HepG2 (cell line): ENCODE data around the gene ANKRD40. TPM values are rescaled to one million over a fixed set of nuclear protein-coding genes. Genes with fewer than 3 reads are reported as not detected.

Experiments used
- AFF4 ChIP-seq: sonication (generic); formaldehyde crosslinking; IDR thresholded peaks from 2 replicates; pipeline ENCODE4 v1.4.0; 2020; ENCODE audit warnings: missing genetic modification reagents
- JARID2 ChIP-seq: sonication (generic); formaldehyde crosslinking; IDR thresholded peaks from 2 replicates; pipeline ENCODE4 v1.8.1; 2023; ENCODE audit warnings: missing genetic modification reagents, inconsistent platforms; ENCODE audit not compliant: insufficient replicate concordance
- KDM2A ChIP-seq: sonication (generic); formaldehyde crosslinking; IDR thresholded peaks from 2 replicates; pipeline ENCODE4 v1.4.0; 2020; ENCODE audit warnings: low read depth, missing genetic modification reagents, borderline replicate concordance
- KLF12 ChIP-seq: sonication (generic); formaldehyde crosslinking; IDR thresholded peaks from 2 replicates; pipeline ENCODE4 v1.4.0; 2020; ENCODE audit warnings: missing genetic modification reagents, borderline replicate concordance
- KLF13 ChIP-seq: sonication (generic); formaldehyde crosslinking; IDR thresholded peaks from 2 replicates; pipeline ENCODE4 v1.4.0; 2020; ENCODE audit warnings: mild to moderate bottlenecking, missing genetic modification reagents
- MYPOP ChIP-seq: sonication (generic); formaldehyde crosslinking; IDR thresholded peaks from 2 replicates; pipeline ENCODE4 v1.8.1; 2023; ENCODE audit warnings: mild to moderate bottlenecking, moderate library complexity, missing genetic modification reagents
- NFE2L1 ChIP-seq: sonication (generic); formaldehyde crosslinking; IDR thresholded peaks from 2 replicates; pipeline ENCODE4 v1.4.0; 2020; ENCODE audit warnings: missing genetic modification reagents, mild to moderate bottlenecking, borderline replicate concordance
- PBX3 ChIP-seq: sonication (generic); formaldehyde crosslinking; IDR thresholded peaks from 2 replicates; pipeline ENCODE4 v1.8.1; 2023; ENCODE audit warnings: missing genetic modification reagents, inconsistent platforms, borderline replicate concordance
- SUZ12 ChIP-seq: fragments of 150-350 bp; IDR thresholded peaks from 2 replicates; pipeline ENCODE4 v1.6.1; 2014; ENCODE audit warnings: low read depth, low read length
- TEF ChIP-seq: sonication (generic); formaldehyde crosslinking; IDR thresholded peaks from 2 replicates; pipeline ENCODE4 v1.5.0; 2020; ENCODE audit warnings: missing genetic modification reagents
- WIZ ChIP-seq: sonication (generic); formaldehyde crosslinking; IDR thresholded peaks from 2 replicates; pipeline ENCODE4 v1.5.1; 2020; ENCODE audit warnings: mild to moderate bottlenecking, missing genetic modification reagents
- ZBTB7A ChIP-seq: sonication (generic); formaldehyde crosslinking; IDR thresholded peaks from 2 replicates; pipeline ENCODE4 v1.8.0; 2022; ENCODE audit warnings: mild to moderate bottlenecking, missing genetic modification reagents
- ZNF260 ChIP-seq: sonication (generic); formaldehyde crosslinking; IDR thresholded peaks from 2 replicates; pipeline ENCODE4 v1.4.0; 2020; ENCODE audit warnings: missing genetic modification reagents, low read depth, mild to moderate bottlenecking, borderline replicate concordance
- ZNF280B ChIP-seq: sonication (generic); formaldehyde crosslinking; IDR thresholded peaks from 2 replicates; pipeline ENCODE4 v1.5.0; 2020; ENCODE audit warnings: missing genetic modification reagents, mild to moderate bottlenecking, borderline replicate concordance
- ZNF501 ChIP-seq: sonication (generic); formaldehyde crosslinking; IDR thresholded peaks from 2 replicates; pipeline ENCODE4 v1.5.1; 2020; ENCODE audit warnings: mild to moderate bottlenecking, moderate library complexity, missing genetic modification reagents
- ZNF510 ChIP-seq: sonication (generic); formaldehyde crosslinking; IDR thresholded peaks from 2 replicates; pipeline ENCODE4 v1.4.0; 2020; ENCODE audit warnings: low read depth, mild to moderate bottlenecking, missing genetic modification reagents
- polyA plus RNA-seq, 8 experiments: library from polyadenylated mRNA; depleted of rRNA in 3 of 8; stranded (reverse) in 7 of 8; unstranded in 1 of 8; fragments of >200 nt; fragmentation: Illumina TruSeq in 4 of 8; extraction: Trizol in 4 of 8; gene quantifications; 2 replicates each; pipeline versions ENCODE4 v1.2.1 to v1.2.3, GENCODE V29; 2011 to 2016; ENCODE audit warnings: low read depth in 4 of 8, missing spikeins in 1 of 8, mixed read lengths in 1 of 8; ENCODE audit not compliant: insufficient read depth in 1 of 8
- total RNA-seq, 5 experiments: library from RNA; depleted of rRNA; stranded (reverse); fragments of >200 nt; fragmentation: Illumina TruSeq; extraction: Trizol; gene quantifications; 2 replicates each; pipeline ENCODE4 v1.2.3, GENCODE V29; 2016; ENCODE audit warnings: low read depth in 1 of 5
- TF ChIP-seq, protein P1 (sequence below): sonication (generic); formaldehyde crosslinking; conservative IDR thresholded peaks from 2 replicates; pipeline ENCODE4 v1.8.0; 2022; ENCODE audit warnings: mild to moderate bottlenecking, moderate library complexity, missing genetic modification reagents

ANKRD40 gene
- total and polyA plus RNA-seq, 2 of the 13 experiments (the other 11 are each of a cell fraction or from before 2014, with no cell fraction given): 35.0 to 46.4 TPM

DNA sequence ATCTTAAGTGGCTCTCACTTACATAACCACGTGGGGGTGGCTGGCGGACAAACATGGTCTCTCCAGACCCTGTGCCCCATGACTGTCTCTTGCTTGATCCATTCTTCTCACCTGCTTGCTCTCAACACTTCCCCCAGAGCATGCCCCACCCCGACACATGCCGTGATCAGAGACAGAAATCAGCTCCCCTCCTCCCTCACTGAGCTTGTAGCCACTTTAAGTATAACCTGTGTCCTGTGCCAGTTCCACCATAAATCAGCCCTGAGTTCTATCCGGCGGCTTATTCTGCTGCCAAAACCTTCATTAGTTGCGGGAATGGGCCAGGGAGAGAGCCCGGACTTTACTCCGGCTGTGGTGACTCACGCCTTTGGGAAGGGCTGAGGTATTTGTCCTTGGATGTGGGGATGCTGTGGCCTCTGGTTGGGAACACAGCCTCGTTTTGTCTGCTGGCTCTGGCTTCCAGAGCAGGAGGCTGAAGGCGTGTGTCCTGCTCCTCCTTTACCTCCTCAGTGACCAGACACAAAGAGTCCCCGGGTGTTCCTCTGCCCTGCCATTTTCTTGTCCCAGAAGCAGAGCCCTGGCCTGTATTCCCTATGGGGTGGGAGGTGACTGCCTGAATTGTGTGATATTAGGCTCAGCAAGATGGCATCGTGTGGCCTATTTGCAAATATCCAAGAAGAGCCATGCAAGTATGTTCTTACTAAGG lies 21.1 kb downstream of the ANKRD40 start (continued):
- TF ChIP-seq, protein P1, sequence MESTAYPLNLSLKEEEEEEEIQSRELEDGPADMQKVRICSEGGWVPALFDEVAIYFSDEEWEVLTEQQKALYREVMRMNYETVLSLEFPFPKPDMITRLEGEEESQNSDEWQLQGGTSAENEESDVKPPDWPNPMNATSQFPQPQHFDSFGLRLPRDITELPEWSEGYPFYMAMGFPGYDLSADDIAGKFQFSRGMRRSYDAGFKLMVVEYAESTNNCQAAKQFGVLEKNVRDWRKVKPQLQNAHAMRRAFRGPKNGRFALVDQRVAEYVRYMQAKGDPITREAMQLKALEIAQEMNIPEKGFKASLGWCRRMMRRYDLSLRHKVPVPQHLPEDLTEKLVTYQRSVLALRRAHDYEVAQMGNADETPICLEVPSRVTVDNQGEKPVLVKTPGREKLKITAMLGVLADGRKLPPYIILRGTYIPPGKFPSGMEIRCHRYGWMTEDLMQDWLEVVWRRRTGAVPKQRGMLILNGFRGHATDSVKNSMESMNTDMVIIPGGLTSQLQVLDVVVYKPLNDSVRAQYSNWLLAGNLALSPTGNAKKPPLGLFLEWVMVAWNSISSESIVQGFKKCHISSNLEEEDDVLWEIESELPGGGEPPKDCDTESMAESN (CRISPR knock-in tag): no peak; the same call in 1 of the 2 replicates
- no peak for TF ChIP-seq SUZ12
- TF ChIP-seq NFE2L1 (CRISPR knock-in tag): no peak
- TF ChIP-seq ZNF280B (CRISPR knock-in tag): peak; percentile 90; the same call in 1 of the 2 replicates
- TF ChIP-seq ZNF501 (CRISPR knock-in tag): peak; percentile 74; the same call in 1 of the 2 replicates
- TF ChIP-seq AFF4 (CRISPR knock-in tag): peak; percentile 90
- no peak for TF ChIP-seq KLF13 (CRISPR knock-in tag)
- peak; percentile 82 for TF ChIP-seq JARID2 (CRISPR knock-in tag)
- TF ChIP-seq ZBTB7A (CRISPR knock-in tag): peak; percentile 87; the same call in 1 of the 2 replicates
- no peak; the same call in 1 of the 2 replicates for TF ChIP-seq ZNF260
- no peak for TF ChIP-seq WIZ
- TF ChIP-seq MYPOP (CRISPR knock-in tag): peak; percentile 42
- no peak for TF ChIP-seq PBX3 (CRISPR knock-in tag)
- no peak; the same call in 1 of the 2 replicates for TF ChIP-seq ZNF510 (CRISPR knock-in tag)
- TF ChIP-seq KDM2A (CRISPR knock-in tag): peak; percentile 83
- TF ChIP-seq KLF12: peak; percentile 54; the same call in 1 of the 2 replicates
- TF ChIP-seq TEF (CRISPR knock-in tag): 0 out of 2 replicates have a peak, but pooled peaks have one; percentile 24
